Fibroblast of mammary gland (primary cell): ENCODE data around the gene TSHB.

ENCODE experiments used
- DNase-seq: peaks from one replicate; pipeline ENCODE4 v3.0.0-alpha.2; 2010; ENCODE audit warnings: low read depth
- H3K4me3 ChIP-seq: 2 replicates; pipeline ENCODE4 v1.5.1; 2011; ENCODE audit warnings: low read depth, mild to moderate bottlenecking, low read length, moderate library complexity; ENCODE audit not compliant: control insufficient read depth
- TF ChIP-seq, protein P1 (sequence below): conservative IDR thresholded peaks from 2 replicates; pipeline ENCODE4 v1.5.1; 2011; ENCODE audit warnings: low read depth, low read length, inconsistent platforms; ENCODE audit not compliant: control insufficient read depth, insufficient read depth

The TSHB gene

DNA sequence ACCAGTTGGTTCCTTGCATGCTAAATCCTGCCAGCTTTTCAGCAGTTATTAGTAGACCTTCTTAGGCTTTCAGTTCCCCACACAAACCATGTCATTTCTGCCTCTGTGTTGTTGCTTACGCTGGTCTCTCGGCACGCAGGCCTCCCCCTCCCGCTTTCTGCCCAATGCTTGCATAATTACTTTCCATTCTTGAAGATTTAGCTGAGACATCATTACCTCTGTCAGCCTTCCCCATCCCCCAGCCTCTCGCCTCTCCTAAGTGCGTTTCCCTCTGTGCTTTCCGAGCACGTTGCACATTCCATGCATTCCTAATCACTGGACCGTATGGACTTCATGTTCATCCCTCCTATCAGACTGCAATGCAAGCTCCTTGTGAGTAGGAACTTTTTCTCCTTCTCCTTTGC is 26.8 kb downstream of the TSHB start:
- peak; percentile 7 for DNase-seq
- no peak overlapping the region for H3K4me3 ChIP-seq
- TF ChIP-seq, protein P1, sequence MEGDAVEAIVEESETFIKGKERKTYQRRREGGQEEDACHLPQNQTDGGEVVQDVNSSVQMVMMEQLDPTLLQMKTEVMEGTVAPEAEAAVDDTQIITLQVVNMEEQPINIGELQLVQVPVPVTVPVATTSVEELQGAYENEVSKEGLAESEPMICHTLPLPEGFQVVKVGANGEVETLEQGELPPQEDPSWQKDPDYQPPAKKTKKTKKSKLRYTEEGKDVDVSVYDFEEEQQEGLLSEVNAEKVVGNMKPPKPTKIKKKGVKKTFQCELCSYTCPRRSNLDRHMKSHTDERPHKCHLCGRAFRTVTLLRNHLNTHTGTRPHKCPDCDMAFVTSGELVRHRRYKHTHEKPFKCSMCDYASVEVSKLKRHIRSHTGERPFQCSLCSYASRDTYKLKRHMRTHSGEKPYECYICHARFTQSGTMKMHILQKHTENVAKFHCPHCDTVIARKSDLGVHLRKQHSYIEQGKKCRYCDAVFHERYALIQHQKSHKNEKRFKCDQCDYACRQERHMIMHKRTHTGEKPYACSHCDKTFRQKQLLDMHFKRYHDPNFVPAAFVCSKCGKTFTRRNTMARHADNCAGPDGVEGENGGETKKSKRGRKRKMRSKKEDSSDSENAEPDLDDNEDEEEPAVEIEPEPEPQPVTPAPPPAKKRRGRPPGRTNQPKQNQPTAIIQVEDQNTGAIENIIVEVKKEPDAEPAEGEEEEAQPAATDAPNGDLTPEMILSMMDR, result no peak

DNA sequence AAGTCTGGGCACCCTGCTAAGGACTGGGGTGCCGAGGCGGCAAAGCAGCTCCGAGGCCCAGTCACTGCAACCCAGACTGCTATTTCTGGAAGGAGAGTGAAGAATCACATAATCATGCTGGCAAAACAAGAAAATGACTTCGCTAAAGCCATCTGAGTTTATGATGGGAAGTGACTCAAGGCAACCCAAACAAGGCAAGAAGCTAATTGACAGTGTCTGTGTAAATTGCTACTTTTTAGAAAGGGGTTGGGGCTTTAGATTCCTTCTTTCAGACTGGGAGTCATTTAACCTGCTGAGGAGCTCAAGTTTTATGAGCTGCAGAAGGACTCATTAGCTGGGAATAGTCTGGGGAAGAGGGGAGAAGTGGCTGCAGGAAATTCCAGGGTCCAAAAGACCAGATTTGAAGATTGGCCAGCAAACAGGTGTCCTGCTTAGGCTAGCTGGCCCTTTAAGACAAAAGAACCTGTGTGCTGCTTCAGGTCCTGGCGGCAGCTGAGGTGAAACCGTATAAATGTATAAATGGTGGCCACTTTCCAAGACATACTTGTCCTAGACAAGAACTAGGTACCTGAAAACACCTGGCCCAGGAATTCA is 28.1 kb downstream of the TSHB start:
- TF ChIP-seq, protein P1, result no peak
- DNase-seq, result no peak
- H3K4me3 ChIP-seq, result no peak overlapping the region

DNA sequence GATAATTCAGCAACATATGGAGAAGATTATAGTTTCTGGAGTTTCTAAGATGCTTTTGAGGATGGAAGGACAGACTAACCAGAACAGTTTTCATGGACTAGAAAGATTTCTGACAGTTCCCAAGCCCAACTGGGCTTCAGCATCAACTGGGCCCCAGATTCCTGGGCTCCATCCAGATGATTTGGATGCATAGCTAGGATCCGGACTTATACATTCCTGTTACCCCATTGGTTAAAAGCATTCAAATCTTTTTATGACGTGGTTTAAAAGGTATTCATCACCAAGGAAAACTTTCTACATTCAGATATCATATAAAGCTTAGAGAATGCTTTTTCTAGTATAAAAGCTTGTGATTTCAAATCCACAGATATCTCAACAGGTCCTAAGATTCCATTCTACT is 29.7 kb downstream of the TSHB start:
- no peak overlapping the region for H3K4me3 ChIP-seq
- DNase-seq, result no peak
- TF ChIP-seq, protein P1, result no peak

DNA sequence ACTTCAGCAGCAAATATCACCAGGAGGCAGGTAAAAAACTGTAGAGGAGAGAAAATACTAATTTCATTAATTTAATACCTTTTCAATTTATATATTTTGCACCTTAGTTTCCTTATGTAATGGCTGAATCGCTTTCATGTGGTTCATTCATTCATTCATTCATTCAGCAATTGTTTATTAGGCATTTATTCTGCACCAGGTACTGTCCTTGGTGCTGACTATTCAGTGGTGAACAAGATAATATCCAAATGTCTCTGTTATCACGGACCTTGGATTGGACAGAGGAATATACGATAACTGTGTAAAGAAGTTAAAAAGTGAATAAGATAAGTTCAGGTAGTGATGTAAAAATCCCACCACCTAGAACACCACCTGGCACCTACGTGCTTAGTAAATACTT is 30.9 kb downstream of the TSHB start:
- TF ChIP-seq, protein P1, result no peak
- no peak for DNase-seq
- no peak overlapping the region for H3K4me3 ChIP-seq

DNA sequence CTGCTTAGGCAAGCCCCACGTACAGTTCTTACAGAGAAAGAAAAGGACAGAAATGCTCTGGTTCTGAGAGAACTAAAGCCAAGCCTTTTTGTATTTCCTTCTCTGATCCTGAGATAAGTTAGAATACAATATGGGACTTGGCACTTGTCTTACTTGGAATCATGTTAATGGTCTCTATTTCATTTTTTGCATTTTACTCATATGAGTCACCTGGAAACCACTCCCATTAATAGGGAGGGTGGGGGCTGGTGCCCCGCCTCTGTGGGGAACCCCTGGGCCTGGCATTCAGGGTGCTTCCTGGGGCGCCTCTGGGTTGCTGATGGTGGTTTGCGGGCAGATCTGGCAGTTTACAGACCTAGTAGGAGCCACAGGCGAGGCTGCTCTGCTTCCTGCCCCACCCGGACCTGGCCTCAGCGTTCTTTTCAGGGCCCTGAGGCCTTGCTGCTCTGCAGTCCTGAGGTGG is 32.9 kb downstream of the TSHB start:
- H3K4me3 ChIP-seq, result no peak overlapping the region
- TF ChIP-seq, protein P1, result no peak
- DNase-seq, result no peak

DNA sequence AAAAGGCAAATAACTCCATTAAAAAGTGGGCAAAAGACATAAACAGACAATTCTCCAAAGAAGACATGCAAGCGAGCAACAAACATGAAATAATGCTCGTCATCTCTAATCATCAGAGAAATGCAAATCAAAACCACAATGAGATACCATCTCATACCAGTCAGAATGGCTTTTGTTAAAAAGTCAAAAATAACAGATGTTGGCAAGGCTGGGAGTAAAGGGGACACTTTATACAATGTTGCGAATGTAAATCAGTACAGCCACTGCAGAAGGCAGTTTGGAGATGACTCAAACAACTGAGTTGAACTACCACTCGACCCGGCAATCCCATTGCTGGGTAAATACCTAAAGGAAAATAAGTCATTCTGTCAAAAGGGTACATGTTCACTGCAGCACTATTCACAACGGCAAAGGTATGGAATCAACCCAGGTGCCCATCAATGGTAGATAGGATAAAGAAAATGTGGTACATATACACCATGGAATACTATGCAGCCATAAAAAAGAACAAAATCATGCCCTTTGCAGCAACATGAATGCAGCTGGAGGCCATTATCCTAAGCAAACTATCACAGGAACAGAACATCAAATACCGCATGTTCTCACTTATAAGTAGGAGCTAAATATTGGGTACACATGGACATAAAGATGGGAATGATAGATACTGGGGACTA is 33.7 kb downstream of the TSHB start:
- DNase-seq, result no peak
- TF ChIP-seq, protein P1, result no peak
- no peak overlapping the region for H3K4me3 ChIP-seq
